Stomach (tissue), 4 donors: Measurements from ENCODE around the gene HDAC11.

Experiments
- CTCF ChIP-seq, 7 experiments: fragments of 450-650 bp in 4 of 7; fragments of 200-600 bp in 3 of 7; sonication (generic) in 3 of 7; IDR thresholded peaks; one replicate each; pipeline ENCODE4 v1.5.1; 2016 to 2019; ENCODE audit warnings: antibody characterized with exemption in 7 of 7, control low read depth in 2 of 7, mild to moderate bottlenecking in 1 of 7
- EP300 ChIP-seq: sonication (generic); formaldehyde crosslinking; IDR thresholded peaks from one replicate; pipeline ENCODE4 v1.6.1; 2017; ENCODE audit warnings: antibody characterized with exemption
- POLR2A ChIP-seq, 4 donors: fragments of 450-650 bp; IDR thresholded peaks; one replicate each; pipeline ENCODE4 v1.6.1; 2016; ENCODE audit warnings: antibody characterized with exemption in 4 of 4, control low read depth in 2 of 4, mild to moderate bottlenecking in 1 of 4, moderate library complexity in 1 of 4
- POLR2AphosphoS5 ChIP-seq, 3 donors: sonication (generic); formaldehyde crosslinking; IDR thresholded peaks; one replicate each; pipeline ENCODE4 v1.6.1; 2016; ENCODE audit warnings: antibody characterized with exemption in 3 of 3

GRCh38 chr3:13473020-13473419 lies 7.1 kb upstream of the HDAC11 start:
- TF ChIP-seq EP300 (no peak), CTCF (IDR thresholded peaks at IDR 0.05) (no peak), POLR2AphosphoS5 (IDR thresholded peaks at IDR 0.05) (no peak), POLR2A (IDR thresholded peaks at IDR 0.05) (no peak)
